ENCODE measurements around the gene TMEM221.

The TMEM221 gene

GRCh38 chr19:17401628-17402027, 46.8 kb downstream of the TMEM221 start:
- Histone ChIP-seq H3K4me3 (ENCODE audit: low read depth, low read length) (no peak overlapping the region), H3K27me3 (no peaks in the 10 kb centered on the region), H3K9me3 (no peaks in the 10 kb centered on the region), H3K4me1 (peaks cover 13% of the 10 kb centered on the region), H3K36me3 (no peaks in the 10 kb centered on the region)
- TF ChIP-seq CTCF (IDR thresholded peaks at IDR 0.05; ENCODE audit: low read depth, low read length) = no peak
- no peak for DNase-seq

- peaks cover 2% of the 10 kb centered on the region for H3K27me3 ChIP-seq
- H3K4me1 ChIP-seq = no peaks in the 10 kb centered on the region
- H3K9me3 ChIP-seq = no peaks in the 10 kb centered on the region
- no peak overlapping the region for H3K4me3 ChIP-seq (ENCODE audit: low read depth, low read length)
- no peak for DNase-seq
- H3K36me3 ChIP-seq = no peaks in the 10 kb centered on the region
- no peak for TF ChIP-seq CTCF (IDR thresholded peaks at IDR 0.05; ENCODE audit: low read depth, low read length)
Observed at GRCh38 chr19:17398902-17399527, 49.5 kb downstream of the TMEM221 start.

GRCh38 chr19:17394891-17395415, 53.5 kb downstream of the TMEM221 start:
- H3K27me3 ChIP-seq = peaks cover 8% of the 10 kb centered on the region
- no peaks in the 10 kb centered on the region for H3K36me3 ChIP-seq
- DNase-seq = peak; percentile 71
- no peak overlapping the region for H3K4me3 ChIP-seq (ENCODE audit: low read depth, low read length)
- TF ChIP-seq CTCF (IDR thresholded peaks at IDR 0.05; ENCODE audit: low read depth, low read length) = peak; percentile 71
- H3K4me1 ChIP-seq = no peaks in the 10 kb centered on the region
- no peaks in the 10 kb centered on the region for H3K9me3 ChIP-seq

GRCh38 chr19:17393914-17394313, 54.6 kb downstream of the TMEM221 start, which contains the start of gene CCDC194:
Gene CCDC194, minus strand, starts transcription at chr19:17394196. Its CDS starts 38 bp downstream, at chr19:17394158.
- H3K36me3 ChIP-seq = no peaks in the 10 kb centered on the region
- no peak for DNase-seq
- no peaks in the 10 kb centered on the region for H3K4me1 ChIP-seq
- TF ChIP-seq CTCF (IDR thresholded peaks at IDR 0.05; ENCODE audit: low read depth, low read length) = no peak
- H3K9me3 ChIP-seq = no peaks in the 10 kb centered on the region
- H3K4me3 ChIP-seq (ENCODE audit: low read depth, low read length) = no peak within 1 kb of the TSS
- peaks cover 13% of the 10 kb centered on the region for H3K27me3 ChIP-seq

- Histone ChIP-seq H3K36me3 (no peaks in the 10 kb centered on the region), H3K4me1 (no peaks in the 10 kb centered on the region), H3K9me3 (no peaks in the 10 kb centered on the region), H3K4me3 (ENCODE audit: low read depth, low read length) (no peak overlapping the region), H3K27me3 (peaks cover 13% of the 10 kb centered on the region)
- TF ChIP-seq CTCF (IDR thresholded peaks at IDR 0.05; ENCODE audit: low read depth, low read length) = no peak
- no peak for DNase-seq
Observed at GRCh38 chr19:17393002-17393401, 55.5 kb downstream of the TMEM221 start.

GRCh38 chr19:17391371-17392151, 56.9 kb downstream of the TMEM221 start:
- Histone ChIP-seq H3K27me3 (peaks cover 13% of the 10 kb centered on the region), H3K9me3 (no peaks in the 10 kb centered on the region), H3K4me1 (no peaks in the 10 kb centered on the region), H3K4me3 (ENCODE audit: low read depth, low read length) (peak overlapping the region; percentile 58), H3K36me3 (no peaks in the 10 kb centered on the region)
- DNase-seq = no peak
- TF ChIP-seq CTCF (IDR thresholded peaks at IDR 0.05; ENCODE audit: low read depth, low read length) = no peak
